GM19023 (cell line): ENCODE measurements around the gene KEAP1.
"Not testable (repeated sequence)": the region's sequence is repeated elsewhere in the genome, so short reads cannot be mapped to it uniquely, and the experiment has no call there.

Experiments used
- ATAC-seq: cut with Tn5 transposase; IDR thresholded peaks from one replicate; pipeline ENCODE4 v1.9.1; 2021; ENCODE audit warnings: mild to moderate bottlenecking, moderate library complexity; ENCODE audit not compliant: unreplicated experiment

Gene KEAP1

DNA sequence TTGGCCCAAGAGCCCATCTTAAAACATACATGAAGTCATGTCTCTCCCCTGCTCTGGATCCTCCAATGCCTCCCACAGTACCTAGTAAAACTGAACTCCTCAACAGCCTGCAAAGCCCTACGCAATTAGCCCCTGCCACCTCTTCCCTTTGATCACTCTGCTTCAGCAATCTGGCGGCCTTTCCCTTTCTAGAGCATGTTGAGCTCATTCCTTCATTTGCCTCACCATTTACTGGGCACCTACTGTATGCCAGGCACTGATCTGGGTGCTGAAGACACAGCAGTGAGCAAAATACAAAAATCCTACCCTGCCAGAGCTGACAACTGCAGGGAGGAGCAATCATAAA, 2.9 kb downstream of the KEAP1 start:
- ATAC-seq: no peak

DNA sequence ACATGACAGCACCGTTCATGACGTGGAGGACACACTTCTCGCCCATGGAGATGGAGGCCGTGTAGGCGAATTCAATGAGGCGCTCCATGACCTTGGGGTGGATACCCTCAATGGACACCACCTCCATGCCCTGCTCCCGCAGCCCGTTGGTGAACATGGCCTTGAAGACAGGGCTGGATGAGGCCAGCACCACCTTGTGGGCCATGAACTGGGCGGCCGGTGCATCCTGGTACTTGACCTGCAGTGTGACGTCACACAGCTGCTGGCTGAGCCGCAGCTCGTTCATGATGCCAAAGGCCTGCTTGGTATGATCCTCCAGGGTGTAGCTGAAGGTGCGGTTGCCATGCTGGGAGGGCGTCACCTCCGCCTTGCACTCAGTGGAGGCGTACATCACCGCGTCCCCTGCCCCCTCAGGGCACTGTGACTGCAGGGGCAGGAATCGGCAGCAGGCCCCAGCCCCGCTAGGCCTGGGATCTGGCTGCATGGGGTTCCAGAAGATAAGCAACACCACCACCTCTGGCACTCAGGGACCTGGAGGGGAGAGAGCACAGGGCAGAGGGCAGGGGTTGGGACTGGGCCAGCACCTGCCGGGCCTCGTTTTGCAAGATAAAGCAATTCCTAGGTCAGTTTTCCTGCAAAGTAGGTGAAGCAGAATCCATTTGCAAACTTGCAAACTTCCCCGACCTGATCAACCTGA, 3.5 kb downstream of the KEAP1 start:
- ATAC-seq: no peak

DNA sequence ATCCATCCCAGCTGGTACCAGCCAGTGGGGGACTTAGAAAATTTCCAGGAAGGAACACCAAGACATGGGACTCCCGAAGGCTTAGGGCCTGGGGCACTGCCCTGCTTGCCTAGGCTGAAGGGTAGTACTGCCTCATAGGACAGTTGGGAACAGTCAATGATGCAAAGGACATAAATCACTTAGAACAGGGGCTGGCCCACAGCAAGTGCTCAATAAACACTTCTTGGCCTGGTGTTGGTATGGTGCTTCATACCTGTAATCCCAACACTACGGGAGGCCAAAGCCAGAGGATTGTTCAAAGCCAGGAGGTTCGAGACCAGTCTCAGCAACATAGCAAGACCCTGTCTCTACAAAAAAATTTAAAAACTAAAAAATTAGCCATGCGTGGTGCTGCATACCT, 5.8 kb downstream of the KEAP1 start:
- ATAC-seq: no peak

DNA sequence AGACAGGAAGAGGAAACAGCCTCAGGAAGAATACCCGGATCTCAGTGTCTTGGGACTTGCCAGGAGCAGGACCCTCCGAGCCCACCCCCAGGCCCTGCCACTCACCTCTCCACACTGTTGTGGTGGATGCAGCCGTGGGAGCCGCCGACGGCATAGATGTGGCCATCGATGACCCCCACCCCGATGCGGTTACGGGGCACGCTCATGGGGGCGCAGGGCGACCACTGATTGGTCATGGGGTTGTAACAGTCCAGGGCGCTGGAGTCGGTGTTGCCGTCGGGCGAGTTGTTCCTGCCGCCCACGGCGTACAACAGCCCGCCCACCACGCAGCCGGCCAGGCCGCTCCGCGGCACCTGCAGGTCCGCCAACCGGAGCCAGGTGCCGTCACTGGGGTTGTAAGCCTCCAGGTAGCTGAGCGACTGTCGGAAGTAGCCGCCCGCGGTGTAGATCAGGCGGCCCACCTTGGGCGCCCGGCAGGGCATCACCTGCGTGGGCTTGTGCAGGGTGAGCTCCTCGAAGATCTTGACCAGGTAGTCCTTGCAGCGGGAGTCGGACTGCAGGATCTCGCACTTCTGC, 11.6 kb downstream of the KEAP1 start:
- no peak for ATAC-seq

DNA sequence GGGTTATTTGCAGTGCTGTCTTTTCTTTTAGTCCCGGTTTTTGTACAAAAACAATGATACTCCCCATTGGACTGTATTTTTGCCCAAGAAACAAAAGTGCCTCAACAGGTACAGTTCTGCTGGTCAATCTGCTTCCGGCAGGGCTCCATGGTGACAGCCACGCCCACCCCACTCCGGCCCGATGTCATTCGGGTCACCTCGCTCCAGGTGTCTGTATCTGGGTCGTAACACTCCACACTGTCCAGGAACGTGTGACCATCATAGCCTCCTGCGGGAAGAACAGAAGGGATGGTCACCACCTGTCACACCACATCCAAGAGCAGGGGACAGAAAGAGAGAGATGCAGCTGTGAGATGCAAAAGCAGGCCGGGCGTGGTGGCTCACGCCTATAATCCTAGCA, 16.6 kb downstream of the KEAP1 start:
- no peak for ATAC-seq

DNA sequence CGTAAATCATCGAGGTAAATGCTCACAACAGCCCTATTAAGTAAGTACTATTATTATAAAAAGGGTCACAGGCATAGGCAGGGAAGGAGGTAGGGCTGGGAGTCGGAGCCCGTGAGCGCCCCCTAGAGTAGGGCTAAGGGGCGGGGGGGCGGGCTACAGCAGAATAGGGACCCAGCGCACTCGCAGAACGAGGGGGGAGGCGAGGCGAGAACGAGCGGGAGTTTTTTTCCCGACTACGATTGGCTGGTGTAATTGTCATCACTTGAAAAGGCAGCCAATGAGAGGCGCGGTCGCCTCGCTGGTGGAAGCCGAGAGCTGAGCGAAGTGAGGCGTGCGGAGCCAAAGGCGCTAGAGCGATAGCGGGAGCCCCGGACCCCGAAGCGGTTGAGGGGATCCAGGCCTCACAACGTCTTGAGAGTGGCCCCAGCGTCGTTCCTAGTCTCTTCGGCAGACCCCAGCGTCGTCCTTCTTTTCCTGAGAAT, 24.2 kb downstream of the KEAP1 start:
- peak; percentile 45 for ATAC-seq

DNA sequence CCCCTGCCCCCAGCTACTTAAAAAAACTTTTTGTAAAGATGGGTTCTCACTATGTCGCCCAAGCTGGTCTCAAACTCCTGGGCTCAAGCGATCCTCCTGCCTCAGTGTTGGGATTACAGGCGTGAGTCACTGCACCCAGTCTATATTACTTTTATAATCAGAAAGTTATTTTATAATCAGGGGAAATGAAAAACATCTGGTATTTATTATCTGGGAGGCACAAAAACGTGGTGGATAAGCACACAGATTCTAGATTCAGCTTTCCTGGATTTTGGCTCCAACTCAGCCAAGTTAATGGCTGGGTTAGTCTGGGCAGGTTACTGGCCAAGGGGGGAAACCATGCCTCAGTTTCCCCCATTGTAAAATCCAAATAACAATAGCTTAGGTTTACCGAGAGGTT, 24.7 kb downstream of the KEAP1 start:
- no peak for ATAC-seq

DNA sequence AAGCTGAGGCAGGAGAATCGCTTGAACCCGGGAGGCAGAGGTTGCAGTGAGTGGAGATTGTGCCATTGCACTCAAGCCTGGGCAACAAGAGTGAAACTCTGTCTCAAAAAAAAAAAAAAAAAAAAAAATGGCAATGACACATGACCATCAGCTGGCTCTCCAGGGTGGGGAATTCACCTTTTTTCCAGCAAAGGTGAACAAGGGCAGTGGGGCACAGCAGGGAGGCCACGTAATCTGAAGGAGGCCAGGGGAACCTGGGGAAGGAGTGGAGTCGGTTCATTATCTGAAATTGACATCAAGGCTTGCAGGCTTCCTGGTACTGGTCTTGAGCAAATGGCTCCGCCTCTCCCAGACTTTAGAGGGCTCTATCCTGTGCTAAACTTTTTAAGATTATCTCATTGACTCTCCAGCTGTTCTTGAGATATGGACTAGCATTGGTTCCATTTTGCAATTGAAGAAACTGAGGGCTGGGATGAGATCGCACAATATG, 28.1 kb downstream of the KEAP1 start:
- ATAC-seq: no peak

DNA sequence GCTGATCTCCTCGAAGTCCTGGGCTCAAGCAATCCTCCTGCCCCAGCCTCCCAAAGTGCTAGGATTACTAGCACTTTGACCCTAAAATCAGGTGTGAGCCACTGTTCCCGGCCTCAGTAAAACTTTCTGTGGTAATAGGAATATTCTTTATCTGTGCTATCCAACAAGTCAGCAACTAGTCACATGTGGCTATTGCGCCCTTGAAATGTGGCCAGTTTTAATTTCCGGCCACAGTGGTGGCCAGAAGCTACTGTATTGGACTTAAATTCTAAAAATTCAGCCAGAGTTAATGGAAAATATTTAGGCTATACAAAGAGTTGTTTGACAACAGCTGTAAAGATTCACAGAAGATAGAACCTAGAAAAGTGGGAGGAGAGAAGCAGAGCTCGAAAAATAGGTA, 30.0 kb downstream of the KEAP1 start:
- no peak for ATAC-seq

DNA sequence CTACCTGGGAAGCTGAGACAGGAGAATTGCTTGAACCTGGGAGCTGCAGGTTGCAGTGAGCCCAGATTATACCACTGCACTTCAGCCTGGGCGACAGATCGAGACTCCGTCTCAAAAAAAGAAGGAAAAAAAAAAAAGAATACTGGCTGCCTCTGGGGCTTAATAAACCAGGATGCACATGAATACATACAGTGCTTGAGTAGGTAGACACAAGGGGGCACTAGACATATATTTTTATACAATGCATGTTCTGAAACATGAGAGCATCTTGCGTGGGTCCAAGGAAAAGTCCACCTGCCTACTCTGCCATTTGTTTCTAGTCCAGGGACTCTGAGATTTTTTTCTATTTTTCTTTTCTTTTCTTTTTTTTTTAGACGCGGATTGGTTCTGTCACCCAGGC, 31.2 kb downstream of the KEAP1 start:
- ATAC-seq: no peak

DNA sequence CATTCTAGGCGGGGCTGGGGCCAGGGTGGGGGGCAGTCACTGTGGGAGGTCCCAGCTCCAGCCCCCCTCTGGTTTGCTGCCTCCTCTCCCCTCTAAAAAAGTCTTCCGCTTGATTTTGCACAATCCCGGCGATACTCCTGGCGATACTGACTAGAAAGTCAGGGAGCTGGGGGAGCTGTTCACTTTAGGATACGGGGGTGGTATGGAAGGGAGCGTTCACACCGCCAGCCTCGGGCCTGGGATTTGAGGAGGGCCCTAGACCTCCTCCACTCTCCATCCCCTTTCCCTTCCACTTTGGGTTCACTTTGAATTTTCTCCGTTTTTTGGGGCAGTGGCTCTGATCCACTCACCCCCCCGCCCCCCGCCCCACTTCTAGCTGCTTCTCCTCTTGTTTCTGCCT, 35.0 kb downstream of the KEAP1 start:
- ATAC-seq: no peak

DNA sequence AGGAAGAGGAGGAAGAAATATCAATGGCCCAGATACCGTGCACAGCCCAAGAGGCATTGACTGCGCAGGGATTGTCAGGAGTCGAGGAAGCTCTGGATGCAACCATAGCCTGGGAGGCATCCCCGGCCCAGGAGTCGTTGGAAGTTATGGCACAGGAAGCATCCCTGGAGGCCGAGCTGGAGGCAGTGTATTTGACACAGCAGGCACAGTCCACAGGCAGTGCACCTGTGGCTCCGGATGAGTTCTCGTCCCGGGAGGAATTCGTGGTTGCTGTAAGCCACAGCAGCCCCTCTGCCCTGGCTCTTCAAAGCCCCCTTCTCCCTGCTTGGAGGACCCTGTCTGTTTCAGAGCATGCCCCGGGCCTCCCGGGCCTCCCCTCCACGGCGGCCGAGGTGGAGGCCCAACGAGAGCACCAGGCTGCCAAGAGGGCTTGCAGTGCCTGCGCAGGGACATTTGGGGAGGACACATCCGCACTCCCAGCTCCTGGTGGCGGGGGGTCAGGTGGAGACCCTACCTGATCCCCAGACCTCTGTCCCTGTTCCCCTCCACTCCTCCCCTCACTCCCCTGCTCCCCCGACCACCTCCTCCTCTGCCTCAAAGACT, 36.0 kb downstream of the KEAP1 start:
- ATAC-seq: no peak

DNA sequence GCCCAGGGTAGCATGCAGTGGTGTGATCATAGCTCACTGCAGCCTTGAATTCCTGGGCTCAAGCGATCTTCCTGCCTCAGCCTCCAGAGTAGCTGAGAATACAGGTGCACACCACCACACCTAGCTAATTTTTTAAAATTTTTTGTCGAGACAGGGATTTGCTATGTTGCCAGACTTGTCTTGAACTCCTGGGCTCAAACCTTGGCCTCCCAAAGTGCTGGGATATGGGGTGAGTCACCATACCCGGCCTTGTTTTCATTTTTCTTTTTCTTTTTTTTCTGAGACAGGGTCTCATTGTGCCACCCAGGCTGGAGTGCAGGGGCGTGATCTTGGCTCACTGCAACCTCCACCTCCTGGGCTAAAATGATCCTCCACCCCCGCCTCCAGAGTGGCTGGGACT, 38.7 kb downstream of the KEAP1 start:
- ATAC-seq: no peak

DNA sequence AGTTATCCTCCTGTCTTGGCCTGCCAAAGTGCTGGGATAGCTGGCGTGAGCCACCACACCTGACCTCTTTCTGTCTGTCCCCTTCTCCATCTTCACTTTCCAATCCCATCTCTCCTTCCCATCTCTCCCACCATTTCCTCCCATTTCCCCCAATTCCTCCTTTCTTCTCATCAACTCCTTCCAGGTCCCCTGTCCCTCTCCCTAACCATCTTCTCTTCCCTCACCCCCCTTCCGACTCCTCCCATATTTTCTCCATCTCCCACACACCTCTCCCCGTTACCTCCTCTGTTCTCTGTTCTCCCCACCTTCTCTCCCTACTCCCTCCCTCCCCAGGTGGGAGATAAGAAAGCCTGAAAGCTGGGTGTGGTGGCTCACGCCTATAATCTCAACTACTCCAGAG, 40.6 kb downstream of the KEAP1 start:
- ATAC-seq: no peak

DNA sequence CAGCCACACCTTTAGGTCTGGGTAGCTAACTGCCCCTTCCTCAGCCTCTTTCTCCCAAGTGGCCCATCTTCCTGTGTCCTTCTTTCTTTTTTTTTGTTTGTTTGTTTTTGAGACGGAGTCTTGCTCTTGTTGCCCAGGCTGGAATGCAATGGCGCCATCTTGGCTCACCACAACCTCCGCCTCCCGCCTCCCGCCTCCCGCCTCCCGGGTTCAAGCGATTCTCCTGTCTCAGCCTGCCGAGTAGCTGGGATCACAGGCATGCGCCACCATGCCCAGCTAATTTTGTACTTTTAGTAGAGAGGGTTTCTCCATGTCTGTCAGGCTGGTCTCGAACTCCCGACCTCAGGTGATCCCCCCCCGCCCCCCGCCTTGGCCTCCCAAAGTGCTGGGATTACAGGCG, 41.1 kb downstream of the KEAP1 start:
- ATAC-seq: not testable (repeated sequence)

DNA sequence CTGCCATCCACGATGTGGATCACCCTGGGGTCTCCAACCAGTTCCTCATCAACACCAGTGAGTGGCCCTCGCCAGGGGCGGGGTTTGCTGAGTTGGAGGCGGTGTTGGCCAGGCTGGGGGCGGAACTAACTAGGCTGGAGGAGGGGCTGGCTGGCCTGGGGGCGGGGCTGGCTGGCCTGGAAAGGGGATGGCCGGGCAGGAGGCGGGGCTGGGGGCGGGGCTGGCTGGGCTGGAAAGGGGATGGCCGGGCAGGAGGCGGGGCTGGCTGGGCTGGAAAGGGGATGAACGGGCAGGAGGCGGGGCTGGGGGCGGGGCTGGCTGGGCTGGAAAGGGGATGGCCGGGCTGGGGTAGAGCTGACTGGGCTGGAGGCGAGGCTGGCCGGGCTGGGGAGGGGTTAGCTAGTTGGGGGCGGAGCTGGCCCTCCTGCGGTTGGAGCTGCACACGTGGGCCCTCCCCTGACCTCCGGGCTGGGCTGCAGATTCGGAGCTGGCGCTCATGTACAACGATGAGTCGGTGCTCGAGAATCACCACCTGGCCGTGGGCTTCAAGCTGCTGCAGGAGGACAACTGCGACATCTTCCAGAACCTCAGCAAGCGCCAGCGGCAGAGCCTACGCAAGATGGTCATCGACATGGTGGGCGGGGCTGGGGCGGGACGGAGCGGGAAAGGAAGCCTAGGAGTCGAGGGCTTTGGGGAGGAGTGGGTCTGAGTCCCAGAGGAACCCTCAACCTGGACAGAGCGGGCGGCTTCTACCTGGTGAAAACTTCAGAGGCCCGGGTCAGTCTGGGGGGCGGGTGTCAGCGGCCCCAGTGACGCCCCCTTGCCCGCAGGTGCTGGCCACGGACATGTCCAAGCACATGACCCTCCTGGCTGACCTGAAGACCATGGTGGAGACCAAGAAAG, 41.9 kb downstream of the KEAP1 start:
- ATAC-seq: peak; percentile 91

DNA sequence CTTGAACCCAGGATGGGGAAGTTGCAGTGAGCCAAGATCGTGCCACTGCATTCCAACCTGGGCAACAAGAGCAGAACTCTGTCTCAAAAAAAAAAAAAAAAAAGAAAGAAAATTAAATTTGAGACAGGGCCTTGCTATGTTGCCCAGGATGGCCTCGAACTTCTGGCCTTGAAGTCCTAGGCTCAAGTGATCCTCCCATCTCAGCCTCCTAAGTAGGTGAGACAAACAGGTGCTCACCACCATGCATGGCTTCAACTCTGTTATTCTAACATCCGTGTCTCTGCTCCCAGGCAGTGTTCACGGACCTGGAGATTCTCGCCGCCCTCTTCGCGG, 42.5 kb downstream of the KEAP1 start:
- no peak for ATAC-seq

DNA sequence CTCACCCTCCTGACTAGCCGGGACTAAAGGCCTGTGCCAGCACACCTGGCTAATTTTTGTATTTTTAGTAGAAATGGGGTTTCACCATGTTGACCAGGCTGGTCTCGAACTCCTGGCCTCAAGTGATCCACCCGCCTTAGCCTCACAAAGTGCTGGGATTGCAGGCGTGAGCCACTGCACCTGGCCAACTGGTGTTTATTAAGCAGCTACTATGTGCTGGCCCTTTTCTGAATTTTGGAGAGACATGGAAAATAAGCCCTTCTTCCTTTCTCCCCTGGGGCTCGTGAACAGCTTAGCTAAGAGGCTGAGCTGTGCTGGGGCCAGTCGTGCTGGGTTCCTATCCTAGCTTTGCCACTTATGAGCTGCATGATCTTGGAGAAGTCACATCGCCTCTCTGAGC, 44.4 kb downstream of the KEAP1 start:
- not testable (repeated sequence) for ATAC-seq

DNA sequence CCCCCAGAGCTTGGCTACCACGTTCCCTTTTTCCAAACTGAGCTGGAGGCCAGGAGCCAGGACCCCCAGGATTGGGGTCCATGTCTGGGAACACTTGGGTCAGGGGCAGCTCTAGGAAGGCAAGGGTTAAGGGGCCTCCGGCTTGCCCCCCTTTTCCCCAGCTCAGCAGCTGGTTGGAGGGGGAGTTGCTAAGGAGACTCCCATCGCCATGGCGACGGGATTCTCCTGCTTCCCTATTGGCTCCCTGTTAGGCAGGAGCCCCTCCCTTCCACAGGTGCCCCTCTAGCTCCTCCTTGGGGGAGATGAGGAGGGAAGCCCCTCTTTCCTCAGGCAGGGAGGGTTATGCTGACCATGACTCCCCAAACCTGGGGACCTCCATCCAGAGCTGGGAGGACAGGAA, 48.9 kb downstream of the KEAP1 start:
- no peak for ATAC-seq

DNA sequence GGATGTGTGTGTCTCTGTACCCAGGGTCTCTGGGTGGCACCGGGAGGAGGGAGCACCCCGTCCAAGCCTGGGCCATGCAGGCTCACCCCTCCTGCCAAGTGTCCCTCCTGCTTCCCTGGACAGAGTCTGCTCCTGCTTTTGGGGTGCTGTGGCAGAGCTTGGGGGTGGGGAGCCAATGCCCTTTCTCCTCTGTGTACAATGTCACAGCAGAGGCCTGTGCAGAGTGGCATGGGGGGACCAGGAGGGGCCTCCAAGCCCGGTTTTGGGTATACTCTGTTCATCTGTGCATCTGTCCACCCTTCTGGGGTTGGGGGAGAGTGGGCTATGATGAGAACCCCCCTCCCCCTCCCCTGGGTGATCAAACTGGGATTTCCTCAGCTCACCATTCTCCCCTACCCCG, 49.3 kb downstream of the KEAP1 start:
- no peak for ATAC-seq
